HG03442 (cell line): ENCODE measurements around the gene COL4A6.

Experiments used
- ATAC-seq: cut with Tn5 transposase; IDR thresholded peaks from one replicate; pipeline ENCODE4 v1.9.1; 2021; ENCODE audit warnings: mild to moderate bottlenecking, moderate library complexity; ENCODE audit not compliant: unreplicated experiment

COL4A6 gene

DNA sequence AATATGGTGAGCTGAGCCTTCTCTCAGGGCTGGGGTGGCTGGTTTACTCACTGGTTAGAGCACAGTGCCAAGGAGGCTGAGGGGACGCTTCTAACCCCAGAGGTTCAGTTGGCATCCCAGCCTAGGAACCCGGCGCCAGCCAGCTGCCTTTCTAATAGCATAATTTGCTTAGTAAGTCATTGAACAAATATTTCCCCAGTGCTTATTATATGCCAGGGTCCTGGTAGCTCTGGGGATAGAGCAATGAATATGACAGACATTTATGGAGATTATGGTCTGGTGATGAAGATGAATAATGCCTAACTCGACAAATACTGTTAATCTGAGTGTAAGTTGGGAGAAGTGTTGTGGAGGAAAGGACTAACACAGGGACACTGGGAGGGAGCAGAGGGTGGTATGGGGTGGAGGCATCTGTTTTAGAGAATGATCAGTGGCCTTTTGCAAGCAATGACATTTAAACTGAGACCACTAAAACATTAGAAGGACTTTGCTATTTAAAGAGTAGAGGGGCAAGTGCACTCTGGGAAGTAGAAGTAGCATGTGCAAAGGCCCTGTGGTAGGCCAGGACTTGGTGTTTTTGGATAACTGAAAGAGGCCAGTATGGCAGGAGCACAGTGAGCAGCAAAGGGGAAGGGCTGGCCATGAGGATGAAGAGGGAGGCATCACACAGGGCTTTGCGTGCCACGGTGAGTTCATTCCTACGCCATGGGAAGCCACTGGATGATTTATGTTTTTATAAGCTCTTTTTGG, 274.7 kb downstream of the COL4A6 start:
- ATAC-seq, result no peak

DNA sequence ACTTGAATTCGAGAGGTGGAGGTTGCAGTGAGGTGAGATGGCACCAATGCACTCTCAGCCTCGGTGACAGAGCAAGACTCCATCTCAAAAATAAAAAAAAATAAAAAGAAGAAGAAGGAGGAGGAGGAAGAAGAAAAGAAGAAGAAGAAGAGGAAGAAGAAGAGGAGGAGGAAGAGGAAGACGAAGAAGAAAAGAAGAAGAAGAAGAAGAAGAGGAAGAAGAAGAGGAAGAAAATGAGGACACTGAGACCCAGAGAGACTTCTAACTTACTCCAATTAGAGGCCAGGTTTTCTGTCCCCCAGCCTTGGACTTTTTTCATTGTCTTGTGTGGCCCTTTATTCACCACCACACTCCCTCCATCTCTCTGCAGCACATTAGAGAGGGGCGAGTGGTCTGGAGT, 276.0 kb downstream of the COL4A6 start:
- ATAC-seq, result no peak

DNA sequence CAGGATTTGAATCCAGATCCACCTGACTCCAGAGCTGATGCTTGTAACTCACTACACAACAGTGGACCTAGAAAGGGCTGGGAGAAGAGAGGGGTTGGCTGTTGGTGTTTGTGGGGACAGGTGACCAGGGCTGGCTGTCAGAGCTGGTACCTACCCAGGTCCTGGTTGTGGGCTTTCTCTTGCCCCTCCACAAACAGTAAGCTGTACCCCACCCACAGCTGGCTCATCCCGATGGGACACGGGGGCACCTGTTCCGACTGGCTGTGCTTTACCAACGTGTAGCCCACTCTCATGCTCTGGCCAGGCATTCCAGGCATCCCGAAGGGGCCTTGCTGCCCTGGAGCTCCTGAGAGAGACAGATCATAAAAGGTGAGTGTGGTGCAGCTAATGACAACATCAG, 277.9 kb downstream of the COL4A6 start:
- no peak for ATAC-seq

DNA sequence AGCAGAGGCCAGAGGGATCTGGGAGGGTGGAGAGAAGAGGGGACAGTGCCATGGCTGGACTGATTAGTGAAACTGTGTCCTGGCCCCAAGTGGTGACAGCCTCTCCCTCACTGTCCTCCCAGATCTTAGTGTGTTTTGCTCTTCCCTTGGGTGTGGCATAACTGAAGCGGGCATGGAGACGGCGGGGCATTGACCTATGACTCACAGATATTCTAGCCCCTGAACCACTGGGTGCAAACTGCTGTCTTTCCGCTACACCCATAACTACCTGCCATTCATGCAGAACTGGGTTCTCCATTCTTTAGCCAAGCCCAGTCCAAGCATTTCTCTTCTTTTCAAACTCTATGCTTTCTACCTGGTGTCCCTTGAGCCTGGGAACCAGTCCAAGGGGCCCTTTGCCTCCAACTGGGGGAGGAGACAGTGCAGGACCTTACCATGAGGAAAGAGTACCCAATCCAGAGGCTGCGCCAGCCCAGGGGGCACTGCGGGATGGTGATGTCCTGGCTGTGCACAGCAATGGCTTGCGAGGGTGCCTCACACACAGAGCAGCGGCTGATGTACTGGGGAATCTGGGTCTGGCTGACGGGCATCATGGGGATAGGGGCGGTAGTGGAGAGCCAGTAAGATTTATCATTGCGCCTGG, 279.1 kb downstream of the COL4A6 start:
- no peak for ATAC-seq

DNA sequence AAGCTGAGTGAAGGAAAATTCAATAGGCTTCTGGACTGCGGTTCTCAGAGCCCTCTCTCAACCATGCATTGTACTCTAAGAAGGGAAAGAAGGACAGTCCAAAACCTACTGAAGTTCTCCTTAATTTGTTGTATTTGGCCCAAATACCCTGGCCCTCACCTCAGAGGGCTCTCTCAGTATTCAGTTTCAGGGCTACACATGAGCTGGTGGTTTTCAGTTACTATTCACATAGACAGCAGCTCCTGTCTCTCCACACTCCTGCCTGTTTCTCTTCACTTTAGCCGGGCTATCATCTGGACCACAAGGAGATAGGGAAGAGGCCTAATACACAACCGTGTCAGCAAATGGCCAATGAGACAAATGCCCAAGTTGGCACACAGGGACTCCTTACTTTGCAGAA, 280.6 kb downstream of the COL4A6 start:
- ATAC-seq, result no peak

DNA sequence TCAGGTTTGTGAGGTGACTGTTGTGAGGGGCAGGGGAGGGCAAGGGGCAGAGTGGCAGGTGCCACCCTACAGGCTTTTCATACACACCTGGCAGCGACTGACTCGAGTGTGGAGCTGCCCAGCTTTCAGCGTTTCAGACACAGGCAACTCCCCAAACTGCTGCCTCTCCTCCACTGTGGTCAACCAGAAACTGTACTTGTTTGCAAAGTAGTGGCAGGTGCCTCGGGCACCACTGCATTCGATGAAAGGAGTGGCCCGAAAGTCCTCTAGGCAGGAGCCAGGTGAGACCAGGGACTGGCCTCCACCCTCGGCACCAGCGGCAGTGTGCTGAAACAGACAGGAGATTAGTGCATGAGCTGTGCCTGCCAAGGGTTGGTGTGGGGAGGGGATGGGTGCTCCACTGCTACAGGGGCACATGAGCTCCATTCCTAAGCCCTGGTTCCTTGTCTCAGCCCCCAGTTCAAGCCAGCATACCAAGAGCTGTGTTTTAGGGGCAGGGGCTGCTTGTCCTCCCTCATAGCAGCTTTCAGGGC, 281.2 kb downstream of the COL4A6 start:
- no peak for ATAC-seq

DNA sequence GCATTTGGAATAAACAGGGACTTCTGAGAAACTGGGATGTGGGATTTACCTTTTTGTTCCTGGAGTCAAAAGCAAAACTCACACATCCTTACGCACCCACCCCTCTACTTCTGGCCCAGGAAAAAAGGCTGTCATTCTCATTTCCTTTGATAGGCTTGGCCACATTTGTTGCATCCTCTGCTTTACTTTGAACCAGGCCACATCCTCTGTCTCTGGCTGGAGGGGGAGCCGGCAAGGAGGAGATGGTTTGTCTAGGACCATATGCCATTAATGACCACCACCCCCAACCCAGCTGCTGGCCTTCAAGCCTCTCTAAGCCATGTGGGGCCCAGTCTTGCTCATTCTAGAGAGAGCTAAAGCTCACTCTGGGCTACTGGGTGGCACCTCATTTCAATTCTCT, 282.1 kb downstream of the COL4A6 start:
- no peak for ATAC-seq

DNA sequence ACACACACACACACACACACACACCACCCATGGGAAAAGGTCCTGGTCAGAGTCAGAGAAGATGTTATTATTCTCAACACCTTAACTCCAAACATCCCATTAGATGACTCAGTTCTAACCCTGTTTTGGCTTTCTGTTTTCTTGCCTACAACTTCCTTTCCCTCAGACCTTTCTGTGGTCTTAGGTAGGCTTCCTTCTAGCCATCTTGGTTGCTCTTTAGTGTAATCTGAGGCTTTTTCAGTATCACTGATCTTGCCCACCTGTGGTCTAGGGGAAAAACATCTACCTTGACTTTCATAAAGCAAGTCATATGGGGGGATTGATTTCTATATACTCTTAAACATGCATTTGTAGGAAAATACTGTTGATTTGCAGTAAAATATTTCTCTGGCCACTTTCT, 289.7 kb downstream of the COL4A6 start:
- ATAC-seq, result peak; percentile 95

DNA sequence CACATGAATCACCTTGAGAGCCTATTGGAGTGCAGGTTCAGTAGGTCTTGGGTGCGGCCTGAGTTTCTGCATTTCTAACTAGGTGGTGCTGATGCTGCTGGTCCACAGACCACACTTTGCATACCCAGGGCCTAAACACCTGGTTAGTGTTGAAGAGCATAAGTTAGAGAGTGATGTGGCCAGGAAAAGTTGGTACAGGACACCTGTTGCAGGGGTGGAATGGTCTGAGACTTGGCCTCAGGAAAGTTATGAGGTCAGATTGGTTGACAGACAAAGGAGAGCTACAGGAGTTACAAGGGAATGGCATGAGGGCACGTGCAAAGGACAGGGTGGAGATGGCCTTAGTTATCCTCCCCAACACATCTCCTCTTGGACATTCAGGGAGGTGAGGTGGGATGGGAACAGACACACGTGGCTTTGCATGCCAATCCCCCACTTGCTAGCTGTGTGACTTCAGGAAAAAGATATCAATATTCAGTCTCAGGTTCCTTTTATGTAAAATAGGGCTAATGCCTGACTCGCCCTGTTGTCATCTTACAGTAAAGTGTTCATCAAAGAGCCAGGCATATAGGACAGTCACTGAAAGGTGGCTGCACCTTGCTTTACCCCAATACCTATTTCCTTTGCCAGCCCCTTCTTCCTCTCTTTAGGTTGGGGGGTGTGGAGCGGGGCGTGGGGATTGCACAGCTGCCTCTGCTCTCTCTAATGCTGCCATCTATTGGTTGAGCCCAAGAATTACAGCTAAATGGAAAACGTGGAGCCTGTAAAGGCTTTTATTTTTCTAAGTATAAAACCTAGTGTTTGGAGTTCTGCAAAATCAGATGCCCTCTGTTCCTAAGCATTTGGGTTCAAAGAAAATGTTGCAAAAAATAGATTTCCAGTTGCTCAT, 299.2 kb downstream of the COL4A6 start:
- no peak for ATAC-seq

DNA sequence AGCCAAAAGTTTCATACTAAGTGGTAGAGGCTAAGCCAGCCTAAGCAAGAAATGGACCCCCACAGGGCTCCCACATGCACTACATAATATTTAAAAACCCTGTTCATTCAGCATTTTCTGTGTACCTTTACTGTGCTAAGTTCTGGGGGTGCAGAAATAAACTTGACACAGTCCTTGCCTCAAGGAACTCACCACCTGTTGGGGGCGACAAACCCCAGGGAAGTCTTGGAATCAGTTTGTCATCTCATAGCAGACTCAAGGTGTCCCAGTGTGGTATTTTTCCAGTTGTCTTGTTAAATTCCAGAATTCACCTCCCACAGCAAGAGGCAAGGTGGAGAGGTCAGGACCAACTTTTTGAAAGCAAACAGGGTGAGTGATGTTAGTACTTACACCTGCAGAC, 303.5 kb downstream of the COL4A6 start:
- ATAC-seq, result no peak

DNA sequence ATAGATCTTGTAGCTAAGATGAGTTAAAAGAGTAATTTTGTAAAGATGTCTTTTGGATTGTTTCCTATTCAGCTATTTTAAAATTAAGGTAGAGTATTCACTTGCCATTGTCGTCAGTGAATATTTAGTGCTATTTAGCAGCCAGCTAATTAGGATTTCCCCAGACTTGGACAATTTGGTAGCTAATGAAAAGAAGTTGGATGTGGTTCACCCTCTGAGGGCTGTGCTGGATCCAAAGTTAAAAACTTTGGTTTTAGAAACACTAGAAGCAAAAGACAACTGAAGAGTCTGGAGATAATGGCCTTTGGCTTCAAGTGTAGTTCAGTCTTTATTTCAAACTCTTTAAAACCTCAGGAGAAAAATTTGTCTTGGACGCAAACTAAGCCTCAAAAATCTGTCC, 305.3 kb downstream of the COL4A6 start:
- no peak for ATAC-seq

DNA sequence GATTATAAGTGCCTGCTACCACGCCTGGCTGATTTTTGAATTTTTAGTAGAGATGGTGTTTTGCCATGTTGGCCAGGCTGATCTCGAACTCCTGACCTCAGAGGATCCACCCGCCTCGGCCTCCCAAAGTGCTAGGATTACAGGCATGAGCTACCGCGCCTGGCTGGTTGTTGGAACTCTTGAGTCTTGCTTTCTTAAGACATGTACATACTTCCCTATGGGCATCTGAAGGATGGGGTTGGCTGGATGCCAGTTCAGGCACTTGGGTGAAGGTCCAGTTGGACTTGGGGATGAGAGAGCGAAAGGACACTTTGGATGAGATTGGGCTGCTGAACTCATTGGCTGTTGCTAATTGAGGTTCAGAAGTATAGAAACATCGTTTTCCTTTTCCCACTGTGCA, 306.2 kb downstream of the COL4A6 start:
- ATAC-seq, result no peak

DNA sequence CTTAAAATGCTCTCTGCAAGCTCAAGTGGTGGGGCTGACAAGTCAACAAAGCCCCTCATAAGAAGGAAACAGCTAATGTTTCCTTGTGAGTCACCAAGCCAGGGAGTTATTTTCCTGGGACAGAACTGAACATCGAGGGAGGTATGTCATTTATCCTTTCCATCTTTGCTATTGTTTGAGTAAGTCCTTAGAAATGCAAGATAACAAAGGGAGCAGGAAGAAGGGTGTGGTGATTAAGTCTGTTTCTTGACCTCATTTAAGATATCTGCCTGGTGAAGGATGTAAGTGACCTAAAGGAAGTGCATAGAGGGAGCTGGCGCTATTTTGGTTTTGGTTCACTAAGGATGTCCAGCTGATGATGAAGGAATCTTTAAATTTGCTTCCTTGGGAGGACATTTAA, 306.8 kb downstream of the COL4A6 start:
- ATAC-seq, result no peak

DNA sequence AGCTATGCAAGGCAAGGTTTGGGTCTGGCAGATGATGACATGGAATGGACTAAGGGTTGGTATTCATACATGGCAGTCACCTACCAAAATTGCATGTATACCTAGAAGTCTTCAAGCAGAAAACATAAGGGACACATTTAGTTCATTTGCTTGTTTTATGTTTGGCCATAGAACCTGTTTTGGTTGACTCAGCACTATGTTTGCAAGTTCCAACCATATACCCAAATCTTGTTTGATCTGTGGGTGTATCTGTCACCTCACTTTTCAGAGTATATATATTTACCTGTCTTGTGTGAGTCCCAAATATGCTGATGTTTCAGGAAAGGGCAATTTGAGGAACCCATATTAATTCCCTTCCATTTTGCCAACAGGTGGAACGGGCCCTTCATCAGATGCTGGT, 307.3 kb downstream of the COL4A6 start:
- ATAC-seq, result no peak

DNA sequence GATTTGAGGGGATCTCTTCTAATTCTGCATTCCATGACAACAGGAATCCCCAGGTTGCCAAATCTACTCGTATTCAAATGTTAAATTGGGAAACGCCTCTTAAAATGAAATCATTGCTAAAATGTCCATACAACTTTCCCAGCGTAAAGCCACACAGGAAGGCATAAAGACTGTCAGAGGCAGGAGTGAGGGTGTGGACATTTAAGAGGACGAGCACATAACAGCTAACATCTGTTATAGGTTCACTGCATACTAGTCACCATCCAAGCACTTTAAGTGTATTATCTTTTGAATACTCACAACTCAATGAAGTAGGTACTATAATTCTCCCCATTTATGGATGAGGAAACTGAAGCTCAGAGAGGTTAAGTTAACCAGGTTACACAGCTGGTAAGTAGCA, 311.1 kb downstream of the COL4A6 start:
- ATAC-seq, result no peak

DNA sequence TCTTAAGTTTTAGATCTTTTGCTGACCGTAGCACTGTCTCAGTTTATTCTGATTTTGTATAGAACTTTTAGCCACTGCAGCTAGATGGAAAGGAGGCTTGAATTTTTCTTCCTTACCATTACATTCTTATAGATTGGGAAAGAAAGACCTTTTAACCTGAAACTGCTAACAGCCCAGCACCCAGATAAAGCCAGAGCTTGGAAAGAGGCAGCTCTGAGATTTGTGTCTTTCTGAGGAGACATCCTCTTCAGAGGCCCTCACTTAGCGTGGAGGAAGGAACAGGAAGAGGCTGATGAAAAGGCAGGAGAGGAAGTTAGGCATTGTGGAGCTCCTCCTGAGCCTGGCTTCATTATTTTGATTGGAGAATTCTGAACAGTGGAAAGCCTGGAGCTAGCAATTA, 311.6 kb downstream of the COL4A6 start:
- no peak for ATAC-seq

DNA sequence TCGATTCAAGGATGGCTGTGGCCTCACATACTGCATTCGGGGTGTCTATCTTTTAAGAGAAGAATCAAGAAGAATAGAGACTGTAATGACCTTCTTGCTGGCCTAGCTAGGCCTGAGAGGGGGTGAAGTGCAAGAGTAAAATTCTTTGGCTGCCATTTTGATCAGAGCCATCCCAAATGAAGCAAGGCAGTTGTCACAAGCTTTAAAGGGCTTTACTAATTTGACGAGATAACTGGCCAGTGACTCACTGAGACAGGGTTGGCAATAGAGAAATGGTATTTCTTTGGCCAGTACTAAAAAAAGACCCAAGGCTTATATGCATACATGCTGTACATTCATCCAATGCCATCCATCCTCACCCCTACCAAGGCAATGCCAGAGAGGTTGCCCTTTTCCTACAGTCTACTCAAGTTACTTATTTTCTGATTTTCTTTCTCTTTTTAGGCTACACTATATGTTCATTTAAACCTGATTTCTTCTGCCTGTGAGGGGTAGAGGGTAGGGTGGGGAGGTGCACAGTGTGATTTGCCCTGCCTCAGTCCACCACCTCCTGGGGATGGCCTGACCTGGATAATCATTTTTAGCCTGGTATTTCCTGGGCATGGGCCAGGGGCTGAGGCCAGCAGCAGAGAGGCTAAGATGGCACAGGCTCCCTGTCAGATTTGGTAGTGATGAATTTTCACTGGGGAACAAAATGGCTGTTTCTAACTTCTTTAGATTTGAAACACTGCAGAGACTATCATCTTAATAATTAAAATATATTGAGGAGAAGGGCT, 314.4 kb downstream of the COL4A6 start:
- ATAC-seq, result no peak

DNA sequence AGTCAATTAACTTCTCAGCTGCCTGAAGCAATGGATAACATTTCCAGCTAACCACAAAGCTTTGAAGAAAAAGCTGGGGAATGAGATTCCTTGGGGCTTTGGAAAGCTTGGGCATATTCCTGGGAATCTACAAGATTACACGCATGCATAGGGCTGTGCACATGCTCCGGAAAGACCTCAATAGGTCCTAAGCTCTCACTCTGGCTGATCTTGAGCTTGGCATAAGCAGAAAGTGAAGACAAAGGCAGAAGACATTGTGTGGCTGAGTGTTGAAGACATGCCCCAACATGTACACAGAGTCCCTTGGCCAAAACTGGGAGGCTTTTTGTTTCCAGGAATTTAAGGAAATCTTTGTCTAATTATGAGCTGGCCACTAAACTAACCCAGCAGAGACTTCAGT, 315.5 kb downstream of the COL4A6 start:
- ATAC-seq, result no peak

DNA sequence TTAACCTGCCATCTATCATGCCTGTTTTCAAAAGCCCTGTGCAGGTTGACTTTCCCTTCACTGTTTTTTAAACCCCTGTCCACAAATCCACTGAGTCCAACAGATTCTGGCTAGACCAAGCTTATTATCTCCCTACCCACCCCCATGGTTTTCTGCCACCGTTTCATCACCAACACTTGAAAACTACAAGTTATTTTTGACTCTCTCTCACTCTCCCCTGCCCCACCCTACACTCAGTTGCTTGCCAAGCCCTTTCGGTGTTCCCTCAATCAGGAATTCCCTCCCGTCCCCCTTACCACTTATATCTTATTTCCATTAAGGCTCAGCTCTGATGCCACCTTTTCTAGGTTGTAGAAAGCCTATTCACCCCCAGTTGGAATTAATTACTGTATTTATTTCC, 316.9 kb downstream of the COL4A6 start:
- no peak for ATAC-seq

DNA sequence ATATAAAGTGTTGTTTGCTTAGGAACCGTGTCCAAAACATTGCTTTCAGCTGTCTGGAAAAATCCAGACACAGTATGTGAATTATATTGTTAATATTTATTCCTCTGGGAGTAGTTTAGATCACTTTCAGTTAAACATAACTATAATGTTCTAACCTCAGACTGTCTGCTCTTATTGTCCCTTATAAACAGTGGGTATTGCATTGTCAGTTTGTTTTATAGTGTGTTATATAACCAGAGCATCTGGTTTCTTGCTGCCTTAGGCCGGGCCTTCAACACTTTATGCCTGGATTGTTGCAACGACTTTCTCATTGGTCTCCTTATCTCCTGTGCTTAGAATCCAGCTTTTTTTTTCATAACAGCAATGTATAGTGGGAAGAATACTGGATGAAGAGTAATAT, 320.2 kb downstream of the COL4A6 start:
- ATAC-seq, result no peak

DNA sequence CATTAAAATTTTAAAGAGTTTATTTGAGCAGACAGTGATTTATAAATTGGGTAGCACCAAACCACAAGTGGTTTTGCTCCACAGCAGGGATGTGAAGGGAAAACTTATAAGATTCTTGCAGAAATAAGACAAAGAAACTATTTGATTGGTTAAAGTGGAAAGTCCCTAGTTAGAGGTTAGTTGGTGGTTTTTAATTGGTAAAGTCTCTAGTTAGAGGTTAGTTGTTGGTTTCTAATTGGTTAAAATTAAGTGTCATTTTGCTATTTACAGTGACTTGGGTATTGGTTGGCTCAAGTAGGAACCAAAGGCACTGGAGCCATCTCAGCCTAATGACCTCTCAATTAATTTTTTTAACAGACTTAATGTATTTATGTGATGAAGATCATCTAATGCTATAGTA, 323.7 kb downstream of the COL4A6 start:
- ATAC-seq, result no peak
